HG03175 (cell line): ENCODE results near the gene GGT5.
"Not testable (repeated sequence)": the region's sequence is repeated elsewhere in the genome, so short reads cannot be mapped to it uniquely, and the experiment has no call there.

Experiments
- ATAC-seq: cut with Tn5 transposase; IDR thresholded peaks from one replicate; pipeline ENCODE4 v1.9.1; 2021; ENCODE audit warnings: mild to moderate bottlenecking, moderate library complexity; ENCODE audit not compliant: unreplicated experiment

Gene GGT5

DNA sequence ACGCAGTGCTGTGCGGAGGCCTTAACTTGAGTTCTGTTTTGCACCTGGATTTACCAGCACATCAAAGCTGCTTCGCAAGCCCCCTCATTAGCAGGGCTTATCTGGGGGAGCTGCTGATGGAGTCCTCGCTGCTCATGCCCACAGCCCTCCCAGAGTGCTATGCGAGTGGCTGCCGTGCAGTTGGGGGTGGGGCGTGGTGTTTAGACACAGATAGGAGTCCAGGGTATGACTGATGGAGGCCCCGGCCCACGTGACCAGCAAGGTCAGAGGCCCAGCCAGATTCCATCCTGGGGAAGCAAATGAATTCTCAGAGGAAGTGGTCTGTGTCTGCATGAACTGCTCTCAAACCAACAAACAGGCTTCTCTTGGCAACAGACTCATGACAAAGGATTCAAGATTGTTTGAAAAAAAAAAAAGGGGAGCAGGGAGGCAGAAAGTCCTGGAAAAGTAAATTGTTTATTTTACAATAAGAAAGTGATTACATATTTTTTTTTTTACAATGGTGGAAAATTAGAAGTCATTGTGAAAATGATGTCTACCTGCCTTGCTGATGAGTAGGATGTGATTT is 19.5 kb upstream of the GGT5 start:
- not testable (repeated sequence) for ATAC-seq

DNA sequence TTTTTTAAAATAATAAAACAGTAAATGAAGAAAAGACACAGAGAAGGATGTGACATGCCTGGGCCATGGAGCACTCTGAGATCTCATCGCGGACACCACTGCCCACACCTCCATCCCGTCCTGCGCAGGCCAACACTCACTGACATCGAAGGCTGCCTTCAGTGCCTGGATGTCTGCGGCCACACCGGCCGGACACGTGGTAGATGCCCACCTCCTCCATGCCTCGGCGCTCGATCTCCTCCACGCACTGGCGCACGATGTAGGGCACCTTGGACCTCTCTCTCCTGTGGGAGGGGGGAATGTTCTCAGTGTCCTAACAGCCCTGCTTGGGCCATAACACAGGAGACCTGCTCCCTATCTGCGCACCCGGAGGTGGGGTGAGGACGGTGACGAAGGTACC is 18.6 kb upstream of the GGT5 start:
- not testable (repeated sequence) for ATAC-seq

DNA sequence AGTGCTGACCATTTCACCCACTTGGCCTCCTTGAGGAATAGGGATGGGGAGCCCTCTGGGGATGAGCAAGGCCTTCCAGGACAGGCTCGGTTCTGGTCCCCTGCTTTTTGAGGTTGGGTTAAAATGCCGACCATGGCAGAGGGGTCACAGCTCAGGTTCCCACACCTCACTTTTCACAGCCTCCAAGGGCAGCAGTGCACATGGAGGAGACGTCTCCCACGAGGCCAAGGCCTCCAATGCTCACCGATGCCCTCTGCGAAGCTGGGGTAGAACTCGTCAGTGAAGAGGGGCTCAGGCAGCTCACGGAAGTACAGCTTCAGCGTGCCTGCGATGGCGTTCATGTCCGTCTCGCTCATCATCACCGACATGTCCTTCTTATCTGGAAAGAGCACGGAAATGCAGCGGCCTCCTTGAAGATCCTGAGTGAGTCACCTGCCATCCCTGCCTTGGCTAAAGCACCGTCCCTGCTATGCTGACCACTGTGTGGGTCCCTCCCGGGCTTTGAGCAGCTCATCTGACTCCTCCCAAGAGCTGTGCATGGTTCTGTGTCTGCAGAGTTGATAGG is 17.4 kb upstream of the GGT5 start:
- ATAC-seq: not testable (repeated sequence)

DNA sequence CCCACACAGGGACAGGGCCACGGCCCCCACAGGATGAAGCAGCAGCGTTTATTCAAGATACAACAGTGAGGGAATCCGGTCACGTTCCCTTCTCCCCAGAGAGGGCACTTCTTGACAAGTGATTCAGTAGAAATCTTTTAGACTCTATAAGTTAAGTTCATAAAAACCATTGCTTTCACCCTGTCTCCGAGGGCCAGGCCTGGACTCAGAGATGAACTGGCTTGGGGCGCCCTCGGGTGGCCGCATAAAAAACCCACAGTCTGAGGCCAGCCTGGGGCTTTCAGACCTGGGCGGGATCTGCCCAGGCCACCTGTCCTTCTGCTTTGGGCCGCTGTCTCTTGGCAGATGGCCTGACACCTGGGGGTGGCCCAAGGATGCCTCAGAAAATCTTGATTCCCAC is 14.6 kb upstream of the GGT5 start:
- ATAC-seq: not testable (repeated sequence)

DNA sequence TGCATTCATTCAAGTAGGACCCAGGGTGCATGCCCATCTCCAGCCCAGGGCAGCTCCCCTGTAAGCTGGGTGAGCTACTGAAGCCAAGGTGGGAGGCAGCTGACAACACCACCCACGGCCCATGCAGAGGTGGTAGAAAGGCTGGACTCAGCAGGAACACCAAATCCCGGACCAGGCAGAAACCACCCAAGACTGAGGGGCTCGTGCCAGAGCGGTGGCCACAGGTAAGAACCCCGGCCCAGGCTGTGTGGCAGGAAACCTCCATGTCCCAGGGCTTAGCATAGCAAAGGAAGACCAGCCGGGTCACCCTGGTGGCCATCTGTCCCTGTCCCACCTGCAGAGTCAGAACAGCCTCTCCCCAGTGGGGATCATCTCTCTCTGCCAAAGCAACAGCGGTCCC is 11.9 kb upstream of the GGT5 start:
- not testable (repeated sequence) for ATAC-seq

DNA sequence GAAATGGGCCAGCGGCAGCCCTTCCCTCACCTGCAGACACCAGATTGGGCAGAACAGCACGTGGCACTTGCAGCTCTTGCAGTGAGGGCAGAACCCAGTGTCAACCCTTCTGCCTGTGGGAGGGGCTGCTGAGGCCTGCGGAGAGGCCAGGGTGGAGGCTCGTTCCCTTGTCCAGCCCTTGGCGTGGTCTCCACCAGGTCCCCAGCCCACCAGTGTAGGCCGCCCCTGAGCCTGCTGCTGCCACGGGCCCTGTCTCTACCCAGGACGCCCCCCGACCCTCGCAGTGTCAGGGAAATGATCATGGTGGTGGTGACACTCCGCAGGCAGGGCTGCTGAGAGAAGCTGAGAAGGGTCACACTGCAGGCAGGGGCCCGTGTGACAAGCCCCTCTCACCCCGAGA is 11.3 kb upstream of the GGT5 start:
- ATAC-seq: not testable (repeated sequence)

DNA sequence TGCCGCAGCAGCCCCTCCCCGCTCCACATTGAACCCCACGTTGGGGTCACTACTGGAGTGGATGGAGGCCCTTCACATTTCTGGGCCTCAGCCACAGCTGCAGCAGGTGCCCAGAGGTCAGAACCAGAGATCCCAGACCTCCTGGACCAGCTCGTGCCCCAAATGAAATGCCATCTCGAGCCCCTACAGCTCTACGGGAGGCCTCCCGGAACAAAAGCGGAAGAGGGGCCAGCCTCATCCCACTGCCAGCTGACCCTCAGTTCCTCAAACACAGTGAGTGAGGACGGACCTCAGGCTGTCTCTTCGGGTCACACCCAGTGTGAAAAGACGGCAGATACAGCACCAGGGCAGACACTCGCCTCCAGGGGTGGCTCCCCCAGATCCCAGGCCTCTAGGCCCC is 8.2 kb upstream of the GGT5 start:
- not testable (repeated sequence) for ATAC-seq

DNA sequence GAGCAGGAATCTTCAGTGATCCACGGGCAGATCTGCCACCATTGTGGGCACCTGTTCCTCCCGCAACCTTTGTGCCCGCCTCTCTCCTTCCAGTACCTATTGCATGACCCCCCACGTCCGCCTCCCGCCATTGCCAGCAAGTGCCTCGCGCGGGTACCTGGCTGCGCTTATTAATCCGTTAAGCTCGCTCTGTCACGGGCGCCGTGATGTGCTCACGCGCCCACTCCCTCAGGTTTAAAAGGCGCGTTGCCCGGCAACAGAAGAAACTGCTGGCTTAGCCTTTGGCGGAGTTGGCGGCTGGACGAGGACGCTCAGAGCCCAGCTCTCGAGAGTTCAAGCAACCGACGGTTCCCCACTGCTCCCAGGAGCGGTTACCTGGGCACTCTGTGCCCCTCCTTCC is 6.4 kb upstream of the GGT5 start:
- ATAC-seq: not testable (repeated sequence)

DNA sequence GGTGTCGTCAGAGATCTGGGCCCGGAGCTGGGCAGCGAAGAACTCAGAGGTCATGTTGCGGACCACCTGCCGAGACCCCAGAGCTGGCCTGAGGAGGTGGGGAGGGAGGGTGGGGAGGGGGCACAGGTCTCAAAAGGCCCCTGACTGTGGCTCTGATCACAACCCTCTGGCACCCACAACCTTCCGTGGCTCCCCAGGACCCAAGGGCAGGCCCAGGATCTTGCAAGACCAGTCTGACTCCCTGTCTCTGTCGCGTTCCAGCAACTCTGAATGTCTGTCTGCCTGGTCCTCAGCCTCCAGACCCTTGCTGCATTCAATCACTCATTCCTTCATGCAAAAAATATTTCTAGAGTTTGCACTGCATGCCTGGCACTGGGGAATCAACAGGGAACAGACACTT is 4.5 kb upstream of the GGT5 start:
- ATAC-seq: not testable (repeated sequence)

DNA sequence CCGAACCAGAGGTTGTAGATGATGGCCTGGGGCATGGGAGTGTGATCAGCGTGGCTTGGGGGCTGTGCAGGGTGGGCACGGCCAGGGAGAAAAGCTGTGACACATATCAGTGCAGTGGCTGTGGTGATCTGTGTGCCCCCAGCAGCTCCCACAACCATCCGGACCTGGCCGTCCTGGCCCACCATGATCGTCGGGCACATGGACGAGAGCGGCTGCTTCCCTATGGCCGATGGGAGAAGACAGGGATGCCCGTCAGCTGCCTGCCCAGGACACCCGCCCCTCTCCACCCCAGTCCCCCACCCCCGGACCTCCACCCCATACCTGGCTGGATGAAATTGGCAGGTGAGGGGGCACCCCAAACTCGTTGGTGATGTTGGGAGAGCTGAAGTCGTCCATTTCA is 3.7 kb upstream of the GGT5 start:
- ATAC-seq: not testable (repeated sequence)

DNA sequence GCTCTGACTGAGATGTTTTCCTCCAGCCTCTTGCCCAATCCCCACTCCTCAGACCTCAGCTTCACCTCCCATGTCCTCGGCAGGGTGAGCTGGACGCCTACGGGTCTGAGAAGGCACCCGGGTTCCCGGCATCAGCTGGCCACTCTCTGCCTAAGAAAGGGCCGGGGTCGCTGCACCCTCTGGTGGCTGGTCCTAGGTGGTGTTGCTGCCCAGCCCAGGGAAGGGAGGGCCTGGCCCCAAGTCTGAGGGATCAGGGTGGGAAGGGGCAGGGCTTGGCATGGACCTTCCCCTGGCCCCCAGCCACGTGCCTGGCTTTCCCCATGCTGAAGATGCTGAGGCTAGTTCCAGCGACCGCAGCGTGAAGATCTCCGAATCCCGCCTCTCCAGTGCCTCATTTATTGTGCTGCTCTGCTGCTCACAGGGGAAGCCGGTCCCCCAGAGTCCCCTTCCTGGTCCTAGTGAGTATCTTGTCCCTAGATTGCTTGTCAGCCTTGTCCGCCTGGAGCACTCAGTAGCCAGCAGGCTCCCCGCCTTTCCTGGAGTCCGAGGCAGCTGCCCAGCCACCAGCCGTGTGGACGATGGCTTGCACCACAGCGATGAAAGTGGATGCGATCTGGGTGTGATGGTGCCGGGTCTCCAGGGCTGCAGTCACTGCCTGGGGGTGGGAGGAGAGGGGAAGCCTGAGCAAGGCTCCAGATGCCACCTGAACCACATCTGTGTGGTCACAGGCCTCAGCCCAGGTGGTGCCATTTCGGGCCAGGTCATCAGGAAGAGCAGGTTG is 2.9 kb upstream of the GGT5 start:
- no peak for ATAC-seq

DNA sequence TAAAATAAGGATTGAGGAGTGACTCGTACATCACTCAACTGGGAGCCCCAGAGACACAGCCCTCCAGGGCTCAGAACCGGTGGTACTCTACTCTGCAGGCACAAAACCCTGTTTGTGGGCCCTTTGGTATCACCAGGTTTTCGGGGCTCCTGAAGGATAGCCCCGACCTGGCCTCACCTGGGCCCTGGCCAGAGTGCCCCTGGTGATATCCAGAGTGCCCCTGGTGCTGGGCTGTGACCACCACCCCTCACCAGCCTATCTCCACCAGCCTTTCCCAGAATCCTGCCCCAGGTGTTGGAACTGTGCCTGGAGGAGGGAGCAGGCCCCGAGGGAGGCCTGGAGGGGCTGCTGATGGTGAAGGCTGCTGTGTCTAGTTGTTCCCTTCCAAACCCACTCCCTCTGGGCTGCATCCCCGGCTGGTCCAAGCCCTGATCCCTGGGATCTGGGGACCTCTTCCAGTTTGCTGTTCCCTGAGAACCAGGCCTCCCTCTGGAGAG is 2.2 kb upstream of the GGT5 start:
- ATAC-seq: no peak

DNA sequence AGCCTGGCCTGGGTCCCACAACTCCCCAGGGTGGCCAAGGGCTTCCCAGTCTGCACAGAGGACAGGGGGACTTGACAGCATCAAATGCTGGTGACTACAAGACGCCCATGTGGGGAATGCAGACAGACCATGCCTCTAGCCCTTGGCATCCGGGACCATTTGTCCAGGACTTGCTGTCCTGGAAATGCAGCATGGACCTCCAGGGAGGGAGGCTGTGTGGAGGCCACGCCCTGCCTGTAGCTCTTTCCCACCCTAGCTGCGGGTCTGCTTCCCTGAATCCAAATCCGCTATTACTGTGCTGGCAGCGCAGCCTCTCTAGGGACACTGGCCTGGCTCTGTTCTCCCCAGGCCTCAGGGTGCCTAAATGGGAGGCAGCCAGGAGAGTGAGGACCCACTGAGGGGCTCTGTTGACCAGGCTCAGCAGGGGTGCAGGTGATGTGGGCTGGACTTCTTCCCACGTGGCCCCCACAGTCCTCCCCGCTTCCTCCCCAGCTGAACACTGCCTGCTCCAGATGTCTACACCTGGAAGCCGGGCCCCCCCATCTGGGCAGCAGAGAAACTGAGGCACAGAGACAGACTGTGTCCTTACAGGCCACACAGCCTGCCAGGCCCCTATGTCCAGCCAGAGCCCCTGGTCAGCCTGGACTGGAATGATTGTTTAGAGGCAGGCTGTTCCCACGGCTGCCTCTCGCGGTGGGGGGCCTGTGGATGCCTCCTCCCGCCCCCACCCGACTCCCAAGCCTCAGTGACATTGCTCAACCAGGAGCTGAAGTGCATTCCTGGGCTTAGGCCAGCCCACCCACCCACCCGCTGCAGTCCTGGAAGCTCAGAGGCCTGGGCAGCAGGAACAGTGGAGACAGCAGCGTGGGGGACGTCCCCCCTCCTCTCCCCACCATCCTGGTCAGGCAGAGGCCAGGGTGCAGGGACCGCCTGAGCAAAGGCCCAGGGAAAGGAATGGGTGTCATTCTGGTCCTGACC is 991 bp upstream of the GGT5 start:
- ATAC-seq: not testable (repeated sequence)

DNA sequence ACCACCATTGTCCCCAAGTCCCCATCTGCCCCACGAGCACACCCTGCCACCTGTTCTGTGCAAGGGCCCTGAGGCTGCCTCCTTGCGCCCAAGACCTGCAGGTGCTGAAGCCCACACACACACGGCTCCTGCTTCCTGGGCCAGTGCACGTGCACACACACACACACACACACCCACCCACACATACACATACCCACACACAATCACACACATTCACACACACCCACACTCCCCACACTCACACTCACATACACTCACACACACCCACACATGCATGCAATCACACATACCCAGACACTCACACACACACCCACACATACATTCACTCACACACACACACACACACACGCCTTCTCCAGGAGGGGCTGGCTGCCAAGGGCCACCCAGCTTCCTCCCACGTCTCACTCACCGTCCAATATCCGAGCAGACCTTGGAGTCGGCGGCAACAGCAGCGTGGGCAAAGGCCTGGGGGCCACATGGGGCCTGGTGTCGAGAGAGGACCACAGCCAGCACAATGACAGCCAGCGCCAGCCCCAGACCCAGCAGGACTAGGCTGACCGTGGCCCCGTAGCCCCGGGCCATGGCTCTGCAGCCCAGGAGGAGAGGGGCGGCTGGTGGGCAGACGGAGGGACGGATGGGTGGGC is 616 bp downstream of the GGT5 start:
- ATAC-seq: no peak

DNA sequence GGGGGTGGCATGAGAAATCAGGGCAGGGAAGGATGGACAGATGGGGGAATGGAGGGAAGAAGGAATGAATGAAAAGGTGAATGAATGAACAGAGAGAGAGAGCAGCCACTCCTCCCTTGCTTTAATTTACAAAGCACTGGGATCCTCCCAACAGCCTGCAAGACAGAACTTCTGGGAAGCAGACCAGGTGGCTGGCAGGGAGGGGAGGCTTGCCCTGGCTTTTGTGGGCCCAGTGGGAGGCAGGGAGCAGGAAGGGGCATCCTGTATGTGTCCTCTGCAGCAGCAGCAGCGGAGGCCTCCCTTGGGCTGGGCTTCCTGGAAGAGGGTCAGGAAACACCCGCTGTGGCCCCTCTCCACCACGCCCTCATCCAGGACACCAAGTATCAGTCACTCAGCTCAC is 1.5 kb downstream of the GGT5 start:
- not testable (repeated sequence) for ATAC-seq

DNA sequence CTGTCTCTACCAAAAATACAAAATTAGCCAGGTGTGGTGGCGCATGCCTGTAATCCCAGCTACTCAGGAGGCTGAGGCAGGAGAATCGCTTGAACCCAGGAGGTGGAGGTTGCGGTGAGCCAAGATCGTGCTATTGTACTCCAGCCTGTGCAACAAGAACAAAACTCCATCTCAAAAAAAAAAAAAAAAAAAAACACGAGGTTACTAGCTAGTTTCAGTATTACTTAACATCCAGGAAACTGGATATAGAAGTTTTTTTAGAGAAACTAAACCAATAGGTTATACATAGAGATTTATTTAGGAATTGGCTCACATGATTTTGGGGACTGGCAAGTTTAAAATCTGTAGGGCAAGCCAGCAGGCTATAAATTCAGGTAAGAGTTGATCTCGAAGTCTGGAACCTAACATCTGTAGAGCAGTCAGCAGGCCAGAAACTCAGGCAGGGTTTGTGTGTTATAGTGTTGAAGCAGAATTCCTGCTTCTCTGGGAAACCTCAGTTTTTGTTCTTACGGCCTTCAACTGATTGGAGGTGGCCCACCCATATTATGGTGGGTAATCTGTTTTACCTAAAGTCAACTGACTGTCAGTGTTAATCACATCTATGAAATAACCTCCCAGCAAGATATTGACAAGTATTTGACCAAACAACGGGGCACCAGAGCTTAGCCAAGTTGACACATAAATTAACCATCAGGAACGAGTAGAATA is 3.7 kb downstream of the GGT5 start:
- not testable (repeated sequence) for ATAC-seq

DNA sequence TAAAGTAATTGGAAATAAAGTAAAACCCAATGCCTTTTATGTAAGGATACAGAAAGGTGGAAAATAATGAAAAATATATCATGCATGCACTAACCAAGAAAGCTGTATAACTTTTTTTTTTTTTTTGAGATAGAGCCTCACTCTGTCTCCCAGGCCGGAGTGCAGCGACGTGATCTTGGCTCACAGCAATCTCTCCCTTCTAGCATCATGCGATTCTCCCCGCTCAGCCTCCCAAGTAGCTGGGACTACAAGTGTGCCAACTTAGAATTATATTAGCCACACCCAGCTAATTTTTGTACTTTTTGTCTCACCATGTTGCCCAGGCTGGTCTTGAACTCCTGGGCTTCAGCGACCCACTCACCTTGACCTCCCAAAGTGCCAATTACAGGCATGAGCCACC is 4.5 kb downstream of the GGT5 start:
- no peak for ATAC-seq

DNA sequence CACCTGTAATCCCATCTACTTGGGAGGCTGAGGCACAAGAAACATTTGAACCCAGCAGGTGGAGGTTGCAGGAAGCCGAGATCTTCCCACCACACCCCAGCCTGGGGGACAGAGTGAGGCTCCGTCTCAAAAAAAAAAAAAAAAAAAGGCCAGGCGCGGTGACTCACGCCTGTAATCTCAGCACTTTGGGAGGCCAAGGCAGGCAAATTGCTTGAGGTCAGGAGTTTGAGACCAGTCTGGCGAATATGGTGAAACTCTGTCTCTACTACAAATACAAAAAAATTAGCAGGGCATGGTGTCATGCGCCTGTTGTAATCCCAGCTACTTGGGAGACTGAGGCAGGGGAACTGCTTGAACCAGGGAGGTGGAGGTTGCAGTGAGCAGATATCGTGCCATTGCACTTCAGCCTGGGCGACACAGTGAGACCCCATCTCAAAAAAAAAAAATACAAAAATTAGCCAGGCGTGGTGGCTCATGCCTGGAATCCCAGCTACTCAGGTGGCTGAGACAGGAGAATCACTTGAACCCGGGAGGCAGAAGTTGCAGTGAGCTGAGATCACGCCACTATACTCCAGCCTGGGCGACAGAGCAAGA is 6.7 kb downstream of the GGT5 start:
- not testable (repeated sequence) for ATAC-seq

DNA sequence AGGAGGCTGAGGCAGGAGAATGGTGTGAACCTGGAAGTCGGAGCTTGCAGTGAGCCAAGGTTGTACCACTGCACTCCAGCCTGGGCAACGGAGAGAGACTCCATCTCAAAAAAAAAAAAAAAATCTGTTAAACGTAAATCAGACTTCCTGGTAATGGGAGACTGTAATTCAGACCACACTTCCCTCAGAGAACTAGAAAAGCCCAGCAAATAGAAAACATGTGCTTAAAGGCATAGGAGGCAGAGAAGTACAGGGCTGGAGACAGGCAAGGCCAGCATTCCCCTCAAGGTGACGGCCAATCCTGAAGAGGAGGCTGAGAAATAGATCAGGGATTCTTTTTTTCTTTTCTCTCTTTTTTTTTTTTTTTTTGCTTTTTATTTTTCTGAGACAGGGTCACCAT is 8.2 kb downstream of the GGT5 start:
- no peak for ATAC-seq
